H1 (cell line): ENCODE results near the gene TBX2. TPM values are rescaled to one million over a fixed set of nuclear protein-coding genes. Genes with fewer than 3 reads are reported as not detected.

ENCODE experiments used
- ATF2 ChIP-seq: IDR thresholded peaks from 2 replicates; pipeline ENCODE4 v1.6.1; 2012; ENCODE audit warnings: low read length, inconsistent platforms
- CREB1 ChIP-seq: IDR thresholded peaks from 2 replicates; pipeline ENCODE4 v1.6.1; 2012; ENCODE audit warnings: inconsistent platforms
- GTF2F1 ChIP-seq: IDR thresholded peaks from 2 replicates; pipeline ENCODE4 v1.6.1; 2012; ENCODE audit warnings: low read depth, low read length, improper control_type of control experiment, borderline replicate concordance
- KDM4A ChIP-seq: IDR thresholded peaks from one replicate; pipeline ENCODE4 v1.7.1; 2012; ENCODE audit warnings: low read depth, mild to moderate bottlenecking, moderate library complexity, low read length, inconsistent platforms; ENCODE audit not compliant: severe bottlenecking
- MAX ChIP-seq: IDR thresholded peaks from 2 replicates; pipeline ENCODE4 v1.6.1; 2012; ENCODE audit warnings: inconsistent platforms
- POU5F1 ChIP-seq: IDR thresholded peaks from 2 replicates; pipeline ENCODE4 v1.6.1; 2011; ENCODE audit warnings: low read depth, mild to moderate bottlenecking, low read length, moderate library complexity
- RBBP5 ChIP-seq: IDR thresholded peaks from 2 replicates; pipeline ENCODE4 v1.7.1; 2012; ENCODE audit warnings: low read depth, mild to moderate bottlenecking, inconsistent platforms, low read length, moderate library complexity, borderline replicate concordance
- SIX5 ChIP-seq: IDR thresholded peaks from 2 replicates; pipeline ENCODE4 v1.6.1; 2011; ENCODE audit warnings: mild to moderate bottlenecking, low read depth, low read length
- SP2 ChIP-seq: IDR thresholded peaks from 2 replicates; pipeline ENCODE4 v1.6.1; 2012; ENCODE audit warnings: mild to moderate bottlenecking, low read length, inconsistent platforms
- SUZ12 ChIP-seq: fragments of 200-600 bp; sonication (generic); IDR thresholded peaks from 2 replicates; pipeline ENCODE4 v1.6.1; 2012; ENCODE audit warnings: mild to moderate bottlenecking, inconsistent platforms, low read length, moderate library complexity, mixed read lengths
- polyA plus RNA-seq, 7 experiments: library from polyadenylated mRNA; depleted of rRNA in 3 of 7; stranded (reverse) in 5 of 7; unstranded in 2 of 7; fragments of >200 nt in 5 of 7; fragments of 200-250 nt in 2 of 7; gene quantifications; 1 replicate in 5 of 7; 2 replicates in 1 of 7; 4 replicates in 1 of 7; pipeline versions ENCODE4 v1.2.1 to v1.2.3, GENCODE V29; 2011 to 2013; ENCODE audit warnings: missing spikeins in 2 of 7, mixed read lengths in 2 of 7
- total RNA-seq: library from RNA; stranded (reverse); fragmentation: NEBNext Ultra II Directional; extraction: Animal tissue kit (Norgen Biotek cat#: 25700); gene quantifications from 2 replicates; pipeline ENCODE4 v1.2.1, GENCODE V29; 2021
- TF ChIP-seq, protein P1 (sequence below), 3 experiments: IDR thresholded peaks; 1 replicate in 2 of 3; 2 replicates in 1 of 3; pipeline versions ENCODE4 v1.5.1 to v1.6.1; 2011; ENCODE audit warnings: low read length in 3 of 3, mild to moderate bottlenecking in 3 of 3, inconsistent platforms in 2 of 3, low read depth in 1 of 3, moderate library complexity in 1 of 3; ENCODE audit not compliant: insufficient read depth in 1 of 3; ENCODE audit errors: control extremely low read depth in 1 of 3

Gene TBX2
- total and polyA plus RNA-seq, 2 of the 8 experiments (the other 6 are each of a cell fraction or from before 2014, with no cell fraction given), result not detected

DNA sequence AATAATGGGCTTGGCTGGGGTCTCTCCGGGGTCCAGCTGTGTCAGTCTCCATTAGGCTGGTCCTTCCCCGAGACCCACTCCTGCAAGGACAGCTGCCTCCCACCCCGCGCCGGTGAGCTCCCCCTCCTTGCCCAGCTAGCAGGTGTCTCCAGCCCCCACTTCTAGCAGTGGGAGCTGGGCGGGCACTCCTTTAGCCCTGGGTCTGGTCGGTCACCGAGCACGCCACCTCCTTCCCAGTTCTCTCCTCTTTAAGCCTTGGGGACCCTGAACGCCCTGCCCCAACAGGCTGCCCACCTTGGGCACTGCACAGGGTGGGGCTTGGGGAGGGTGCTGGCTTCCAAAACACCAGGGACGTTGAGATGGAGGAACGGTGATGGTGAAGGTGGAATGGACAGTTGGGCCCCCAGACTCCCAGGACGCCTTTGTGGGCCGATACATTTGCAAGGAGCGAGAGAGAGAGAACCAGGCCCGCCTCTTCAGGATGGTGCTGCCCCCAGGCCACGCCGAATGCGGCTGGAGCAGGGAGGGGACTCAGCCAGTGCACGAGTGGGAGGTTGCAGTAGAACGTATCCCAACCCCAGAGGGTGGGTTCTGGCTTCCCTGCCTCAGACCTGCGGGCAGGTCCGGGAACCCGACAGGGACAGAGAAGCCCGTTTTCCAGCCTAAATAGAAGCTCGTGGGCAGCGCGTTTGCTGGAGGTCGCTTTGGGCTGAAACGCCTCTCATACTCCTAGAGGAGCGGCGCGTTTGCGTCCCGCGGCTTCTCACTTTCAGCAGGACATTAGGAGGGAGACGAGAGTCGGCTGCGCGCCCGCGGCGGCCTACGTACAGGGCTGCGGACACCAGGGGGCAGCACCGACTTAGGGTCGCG is 10.7 kb downstream of the TBX2 start (continued):
- no peak for TF ChIP-seq RBBP5
- TF ChIP-seq, protein P1, sequence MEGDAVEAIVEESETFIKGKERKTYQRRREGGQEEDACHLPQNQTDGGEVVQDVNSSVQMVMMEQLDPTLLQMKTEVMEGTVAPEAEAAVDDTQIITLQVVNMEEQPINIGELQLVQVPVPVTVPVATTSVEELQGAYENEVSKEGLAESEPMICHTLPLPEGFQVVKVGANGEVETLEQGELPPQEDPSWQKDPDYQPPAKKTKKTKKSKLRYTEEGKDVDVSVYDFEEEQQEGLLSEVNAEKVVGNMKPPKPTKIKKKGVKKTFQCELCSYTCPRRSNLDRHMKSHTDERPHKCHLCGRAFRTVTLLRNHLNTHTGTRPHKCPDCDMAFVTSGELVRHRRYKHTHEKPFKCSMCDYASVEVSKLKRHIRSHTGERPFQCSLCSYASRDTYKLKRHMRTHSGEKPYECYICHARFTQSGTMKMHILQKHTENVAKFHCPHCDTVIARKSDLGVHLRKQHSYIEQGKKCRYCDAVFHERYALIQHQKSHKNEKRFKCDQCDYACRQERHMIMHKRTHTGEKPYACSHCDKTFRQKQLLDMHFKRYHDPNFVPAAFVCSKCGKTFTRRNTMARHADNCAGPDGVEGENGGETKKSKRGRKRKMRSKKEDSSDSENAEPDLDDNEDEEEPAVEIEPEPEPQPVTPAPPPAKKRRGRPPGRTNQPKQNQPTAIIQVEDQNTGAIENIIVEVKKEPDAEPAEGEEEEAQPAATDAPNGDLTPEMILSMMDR (IDR thresholded peaks at IDR 0.05; ENCODE audit: control extremely low read depth in 1 of 3, insufficient read depth in 1 of 3, low read depth in 1 of 3, low read length in 3 of 3), result peak; percentile 62 to 83 (median 72)
- TF ChIP-seq SP2, result no peak
- no peak for TF ChIP-seq KDM4A
- no peak for TF ChIP-seq SIX5
- TF ChIP-seq CREB1, result 0 out of 2 replicates have a peak, but pooled peaks have one; percentile 16
- TF ChIP-seq ATF2, result no peak
- TF ChIP-seq POU5F1, result no peak
- peak; percentile 96 for TF ChIP-seq SUZ12
- TF ChIP-seq GTF2F1, result no peak
- no peak for TF ChIP-seq MAX
